GM23338 (cell line): ENCODE data around the gene MED17.

ENCODE experiments used
- CREB1 ChIP-seq: fragments of 250-450 bp; sonication (Bioruptor Pico); IDR thresholded peaks from 2 replicates; pipeline ENCODE4 v1.5.0; 2020; ENCODE audit warnings: low read depth, mild to moderate bottlenecking, moderate library complexity
- EZH2 ChIP-seq: fragments of 200-600 bp; sonication (generic); IDR thresholded peaks from one replicate; pipeline ENCODE4 v1.8.0; 2017; ENCODE audit warnings: antibody characterized with exemption, mild to moderate bottlenecking, low read depth; ENCODE audit not compliant: unreplicated experiment
- EZH2phosphoT487 ChIP-seq: fragments of 200-600 bp; sonication (generic); IDR thresholded peaks from one replicate; pipeline ENCODE4 v1.8.1; 2018; ENCODE audit warnings: antibody characterized with exemption; ENCODE audit not compliant: unreplicated experiment
- NANOG ChIP-seq: IDR thresholded peaks from 2 replicates; pipeline ENCODE4 v1.6.1; 2016; ENCODE audit warnings: antibody characterized with exemption, borderline replicate concordance
- POLR2AphosphoS5 ChIP-seq: IDR thresholded peaks from 2 replicates; pipeline ENCODE4 v1.6.1; 2016; ENCODE audit warnings: antibody characterized with exemption, low read depth
- REST ChIP-seq: IDR thresholded peaks from one replicate; pipeline ENCODE4 v1.6.1; 2018; ENCODE audit warnings: antibody characterized with exemption; ENCODE audit not compliant: unreplicated experiment
- STAT1 ChIP-seq: IDR thresholded peaks from one replicate; pipeline ENCODE4 v1.6.1; 2016; ENCODE audit warnings: antibody characterized with exemption; ENCODE audit not compliant: unreplicated experiment
- ZNF114 ChIP-seq: fragments of 250-450 bp; sonication (Bioruptor Pico); IDR thresholded peaks from 2 replicates; pipeline ENCODE4 v1.5.0; 2020; ENCODE audit warnings: mild to moderate bottlenecking, moderate library complexity
- ZNF331 ChIP-seq: fragments of 250-450 bp; sonication (Bioruptor Pico); IDR thresholded peaks from 2 replicates; pipeline ENCODE4 v1.5.0; 2020; ENCODE audit warnings: low read depth, mild to moderate bottlenecking, moderate library complexity
- TF ChIP-seq, protein P1 (sequence below), 2 experiments: fragments of 200-600 bp in 1 of 2; sonication (generic) in 1 of 2; conservative IDR thresholded peaks; 2 replicates each; pipeline versions ENCODE4 v1.5.1 to v1.6.1; 2016 to 2017; ENCODE audit warnings: antibody characterized with exemption in 2 of 2, low read depth in 2 of 2, mild to moderate bottlenecking in 2 of 2, moderate library complexity in 1 of 2
- TF ChIP-seq, protein P2 (sequence below): IDR thresholded peaks from 2 replicates; pipeline ENCODE4 v1.6.1; 2016; ENCODE audit warnings: antibody characterized with exemption

- TF ChIP-seq, protein P1, sequence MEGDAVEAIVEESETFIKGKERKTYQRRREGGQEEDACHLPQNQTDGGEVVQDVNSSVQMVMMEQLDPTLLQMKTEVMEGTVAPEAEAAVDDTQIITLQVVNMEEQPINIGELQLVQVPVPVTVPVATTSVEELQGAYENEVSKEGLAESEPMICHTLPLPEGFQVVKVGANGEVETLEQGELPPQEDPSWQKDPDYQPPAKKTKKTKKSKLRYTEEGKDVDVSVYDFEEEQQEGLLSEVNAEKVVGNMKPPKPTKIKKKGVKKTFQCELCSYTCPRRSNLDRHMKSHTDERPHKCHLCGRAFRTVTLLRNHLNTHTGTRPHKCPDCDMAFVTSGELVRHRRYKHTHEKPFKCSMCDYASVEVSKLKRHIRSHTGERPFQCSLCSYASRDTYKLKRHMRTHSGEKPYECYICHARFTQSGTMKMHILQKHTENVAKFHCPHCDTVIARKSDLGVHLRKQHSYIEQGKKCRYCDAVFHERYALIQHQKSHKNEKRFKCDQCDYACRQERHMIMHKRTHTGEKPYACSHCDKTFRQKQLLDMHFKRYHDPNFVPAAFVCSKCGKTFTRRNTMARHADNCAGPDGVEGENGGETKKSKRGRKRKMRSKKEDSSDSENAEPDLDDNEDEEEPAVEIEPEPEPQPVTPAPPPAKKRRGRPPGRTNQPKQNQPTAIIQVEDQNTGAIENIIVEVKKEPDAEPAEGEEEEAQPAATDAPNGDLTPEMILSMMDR (conservative IDR thresholded peaks at IDR 0.05; ENCODE audit: low read depth in 2 of 2), result no peak
- TF ChIP-seq POLR2AphosphoS5 (no peak), EZH2 (no peak), CREB1 (no peak), ZNF331 (CRISPR knock-in tag) (no peak), EZH2phosphoT487 (no peak), ZNF114 (CRISPR knock-in tag) (no peak), REST (no peak), STAT1 (no peak), NANOG (no peak)
- TF ChIP-seq, protein P2, sequence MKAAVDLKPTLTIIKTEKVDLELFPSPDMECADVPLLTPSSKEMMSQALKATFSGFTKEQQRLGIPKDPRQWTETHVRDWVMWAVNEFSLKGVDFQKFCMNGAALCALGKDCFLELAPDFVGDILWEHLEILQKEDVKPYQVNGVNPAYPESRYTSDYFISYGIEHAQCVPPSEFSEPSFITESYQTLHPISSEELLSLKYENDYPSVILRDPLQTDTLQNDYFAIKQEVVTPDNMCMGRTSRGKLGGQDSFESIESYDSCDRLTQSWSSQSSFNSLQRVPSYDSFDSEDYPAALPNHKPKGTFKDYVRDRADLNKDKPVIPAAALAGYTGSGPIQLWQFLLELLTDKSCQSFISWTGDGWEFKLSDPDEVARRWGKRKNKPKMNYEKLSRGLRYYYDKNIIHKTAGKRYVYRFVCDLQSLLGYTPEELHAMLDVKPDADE, result no peak
Measured at GRCh38 chr11:93757924-93758865, 25.9 kb upstream of the MED17 start.
